Limb (tissue), 2 donors: ENCODE measurements around the gene MTUS2.

ENCODE experiments used
- DNase-seq, 2 donors: peaks; one replicate each; pipeline ENCODE4 v3.0.0-alpha.2; 2016; ENCODE audit errors: extremely low spot score in 2 of 2

MTUS2 gene

DNA sequence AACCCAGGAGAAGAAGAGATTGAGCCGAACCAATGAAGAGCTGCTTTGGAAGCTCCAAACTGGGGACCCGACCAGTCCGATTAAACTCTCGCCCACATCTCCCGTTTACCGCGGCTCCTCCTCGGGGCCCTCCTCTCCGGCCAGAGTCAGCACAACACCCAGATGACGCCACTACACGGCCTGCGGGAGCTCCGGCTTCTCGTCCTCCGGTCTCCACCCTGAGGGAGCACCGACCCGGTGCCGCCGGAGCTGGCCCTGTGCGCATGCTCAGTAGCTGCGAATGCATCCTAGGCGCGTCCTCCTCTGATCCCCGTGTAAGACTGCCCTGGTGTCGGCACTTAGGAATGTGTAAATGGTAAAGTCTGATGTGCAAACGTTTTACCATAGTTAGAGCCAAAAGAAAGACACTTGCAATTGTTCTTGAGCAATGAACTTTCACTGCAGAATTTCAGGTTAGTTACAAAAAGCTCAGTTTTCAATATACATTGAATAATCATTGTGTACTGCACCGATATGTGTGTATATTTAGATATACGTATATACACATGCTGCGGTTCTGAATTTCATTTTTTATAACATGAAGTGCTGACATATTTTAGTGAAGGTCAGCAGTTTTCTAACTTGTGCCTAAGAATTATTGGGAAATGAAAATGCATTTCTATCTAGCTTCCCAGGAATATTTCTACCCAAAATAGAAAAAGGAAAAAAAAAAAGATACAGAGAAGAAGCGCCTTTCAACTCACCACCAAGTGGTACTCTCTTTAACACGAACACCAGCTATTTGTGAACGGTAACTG lies 683.1 kb downstream of the MTUS2 start:
- DNase-seq: no peak

DNA sequence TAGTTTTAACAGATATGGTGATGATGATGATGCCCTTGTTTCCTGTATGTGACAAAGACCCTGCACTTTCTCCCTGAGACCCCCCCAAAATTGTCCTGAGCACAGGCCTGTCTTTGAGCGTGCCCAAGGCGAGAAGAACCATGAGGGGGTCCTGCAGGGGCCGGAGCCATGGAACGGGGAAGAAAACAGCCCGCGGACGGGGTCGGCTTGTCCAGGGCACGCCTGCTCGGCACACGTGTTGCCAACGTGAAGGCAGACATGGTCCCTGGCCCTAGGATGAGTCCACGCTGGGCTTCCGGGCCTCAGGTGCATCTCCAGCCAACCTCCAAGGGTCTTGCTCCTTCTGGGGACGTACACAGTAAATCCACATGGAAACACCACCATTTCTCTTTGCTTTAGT lies 684.6 kb downstream of the MTUS2 start:
- DNase-seq: no peak

DNA sequence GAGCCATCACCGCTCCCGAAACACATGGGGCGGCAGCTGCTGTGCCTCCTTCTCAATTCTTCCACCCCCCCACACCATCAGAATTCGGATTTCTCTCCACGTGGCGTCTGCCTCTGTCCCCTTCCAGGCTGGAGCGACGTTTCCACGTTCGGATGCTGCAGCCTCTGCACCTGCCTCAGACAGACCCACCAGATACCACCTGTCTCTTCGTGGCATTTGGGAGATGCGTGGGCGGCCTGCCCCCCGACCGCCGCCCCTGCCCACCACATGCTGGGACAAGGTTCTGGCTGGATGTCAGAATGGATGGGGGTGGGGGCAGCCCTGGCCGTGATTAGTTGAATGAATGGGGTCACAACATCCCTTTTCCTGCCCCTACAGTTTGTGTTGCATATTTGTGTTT lies 685.4 kb downstream of the MTUS2 start:
- no peak for DNase-seq

DNA sequence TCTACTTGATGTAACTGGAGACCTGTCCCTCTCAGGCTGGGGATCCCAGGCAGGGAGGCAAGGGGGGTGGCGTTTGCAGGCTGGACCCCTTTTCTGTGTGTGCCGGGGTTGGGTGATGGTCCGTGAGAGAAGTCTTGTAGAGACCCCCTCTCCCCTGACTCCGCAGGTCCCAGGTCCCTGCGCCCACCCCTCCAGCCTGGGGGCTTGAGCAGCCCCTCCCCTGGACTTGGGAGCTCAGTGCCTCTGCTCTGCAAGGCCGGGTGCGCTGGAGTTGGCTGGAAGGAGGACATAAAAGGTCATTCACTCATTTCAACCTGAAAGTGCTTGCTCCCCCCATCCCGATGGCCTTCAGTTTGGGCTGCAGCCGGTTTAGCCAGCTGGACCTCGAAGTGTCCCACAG lies 685.8 kb downstream of the MTUS2 start:
- no peak for DNase-seq

DNA sequence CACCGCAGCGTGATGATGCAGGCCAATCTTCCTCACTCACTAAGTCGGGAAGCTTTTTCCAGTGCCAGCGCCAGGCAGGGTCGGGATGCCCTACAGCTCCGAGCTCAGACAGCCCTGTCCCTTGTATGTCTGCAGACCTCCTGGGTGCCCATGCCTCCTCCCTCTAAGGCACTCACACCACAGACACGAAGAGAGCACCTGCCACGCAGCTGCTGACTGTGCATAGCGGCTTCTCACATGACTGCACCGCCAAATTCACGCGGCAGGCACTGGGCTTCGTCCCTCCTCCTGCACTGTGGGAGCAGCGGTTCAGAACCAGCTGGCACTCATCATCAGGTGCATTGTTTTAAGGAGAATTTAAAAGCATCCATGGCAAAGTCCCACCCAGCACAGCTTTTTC lies 687.2 kb downstream of the MTUS2 start:
- peak; percentile 51 to 66 for DNase-seq

DNA sequence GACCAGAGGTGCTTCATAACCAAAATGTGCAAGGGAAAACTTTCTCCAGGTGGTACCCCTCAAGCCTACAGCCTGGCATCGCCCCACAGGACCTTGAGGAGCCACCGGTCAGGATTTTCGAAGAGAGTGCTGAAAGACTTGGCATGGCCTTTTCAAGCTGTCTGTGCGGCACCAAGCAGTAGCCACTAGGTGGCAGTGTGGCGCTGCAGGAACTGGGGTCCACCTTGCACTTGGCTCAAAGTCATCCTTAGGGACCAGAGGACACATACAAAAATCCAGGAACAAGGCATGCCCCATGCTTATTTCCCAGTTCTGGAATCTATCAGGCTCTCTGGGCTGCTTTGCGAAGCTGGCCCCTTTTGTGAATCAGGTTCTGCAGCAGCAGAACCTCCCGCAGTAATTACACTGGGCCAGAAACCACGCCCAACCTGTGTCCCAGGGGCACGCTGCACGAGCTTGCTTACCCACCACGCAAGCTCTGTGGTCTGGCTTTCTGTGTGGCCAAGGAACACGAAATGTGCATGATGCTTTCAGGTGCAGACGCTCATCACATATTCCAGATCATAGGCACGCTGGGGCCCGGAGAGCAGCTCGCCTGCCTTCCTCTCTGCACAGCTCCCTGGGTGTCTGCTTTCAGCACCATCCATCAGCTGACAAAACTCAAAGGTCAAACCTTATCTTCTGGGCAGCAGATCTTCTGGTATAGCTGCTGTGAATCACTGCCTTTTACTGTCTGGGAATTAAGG lies 688.2 kb downstream of the MTUS2 start:
- DNase-seq: peak; percentile 86 to 92

DNA sequence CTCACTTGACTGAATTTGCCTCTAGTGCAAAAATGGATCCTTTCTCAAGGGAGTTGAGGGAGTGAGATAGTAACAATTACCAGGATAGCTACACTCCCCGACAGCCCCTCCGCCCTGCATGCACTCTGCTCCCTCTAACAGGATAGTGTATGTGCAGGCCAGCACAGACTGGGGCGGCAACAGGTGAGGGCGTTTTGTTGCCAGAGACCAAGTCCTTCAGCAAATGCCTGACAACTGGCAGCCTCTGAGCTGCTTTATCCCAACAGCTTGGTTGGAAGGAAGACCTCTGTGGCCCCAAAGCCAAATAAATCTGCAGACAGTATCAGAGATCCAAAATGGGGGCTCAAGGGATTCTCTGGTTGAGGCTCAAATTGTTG lies 688.7 kb downstream of the MTUS2 start:
- DNase-seq: no peak

DNA sequence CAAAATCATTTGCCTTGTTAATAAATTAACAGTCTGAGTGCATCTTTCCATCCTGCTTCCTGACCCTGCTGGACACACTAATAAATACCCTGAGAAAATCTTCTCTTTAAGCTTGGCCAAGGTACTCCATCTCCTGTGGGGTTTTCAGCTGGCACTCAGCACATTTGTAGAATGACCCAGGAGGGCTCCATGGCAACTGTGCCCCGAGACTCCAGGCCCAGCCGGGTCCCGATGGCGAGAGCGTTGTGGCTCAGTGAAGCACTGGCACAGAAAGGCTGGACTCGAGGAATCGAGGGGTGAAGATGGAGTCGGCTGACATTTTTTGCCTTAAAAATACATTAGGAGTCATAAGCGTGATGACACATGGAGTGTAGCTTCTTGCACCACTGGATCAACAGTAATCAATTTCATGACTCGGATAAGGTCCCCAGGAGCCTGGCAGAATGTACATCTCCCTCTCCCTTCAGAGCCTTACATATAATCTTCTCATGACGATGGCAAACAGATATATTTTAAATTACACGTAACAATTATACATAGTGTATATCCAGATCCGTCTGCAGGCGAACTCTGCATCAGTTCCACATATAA lies 690.0 kb downstream of the MTUS2 start:
- DNase-seq: no peak

DNA sequence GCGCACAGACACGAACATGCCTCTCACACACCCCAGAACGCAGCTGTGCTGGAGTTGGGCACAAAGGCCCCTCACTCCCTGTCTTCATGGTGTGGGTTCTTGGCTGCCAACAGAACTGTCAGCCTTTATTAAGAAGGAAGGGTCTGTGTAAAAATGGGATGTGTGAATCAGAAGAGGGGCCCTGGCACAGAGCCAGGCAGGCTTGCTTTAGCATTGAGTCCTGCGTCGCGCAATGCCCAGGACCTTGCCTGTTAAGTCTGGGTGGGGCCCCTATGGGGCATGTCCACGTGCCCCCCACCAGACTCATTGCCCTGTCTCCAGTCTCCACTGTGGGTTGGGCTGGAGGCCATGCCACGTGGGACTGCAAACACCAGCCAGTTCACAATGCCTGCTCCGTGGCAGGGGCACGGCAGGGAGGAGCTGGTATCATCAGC lies 690.5 kb downstream of the MTUS2 start:
- peak in 1 of 2 donors; percentile 65 for DNase-seq

DNA sequence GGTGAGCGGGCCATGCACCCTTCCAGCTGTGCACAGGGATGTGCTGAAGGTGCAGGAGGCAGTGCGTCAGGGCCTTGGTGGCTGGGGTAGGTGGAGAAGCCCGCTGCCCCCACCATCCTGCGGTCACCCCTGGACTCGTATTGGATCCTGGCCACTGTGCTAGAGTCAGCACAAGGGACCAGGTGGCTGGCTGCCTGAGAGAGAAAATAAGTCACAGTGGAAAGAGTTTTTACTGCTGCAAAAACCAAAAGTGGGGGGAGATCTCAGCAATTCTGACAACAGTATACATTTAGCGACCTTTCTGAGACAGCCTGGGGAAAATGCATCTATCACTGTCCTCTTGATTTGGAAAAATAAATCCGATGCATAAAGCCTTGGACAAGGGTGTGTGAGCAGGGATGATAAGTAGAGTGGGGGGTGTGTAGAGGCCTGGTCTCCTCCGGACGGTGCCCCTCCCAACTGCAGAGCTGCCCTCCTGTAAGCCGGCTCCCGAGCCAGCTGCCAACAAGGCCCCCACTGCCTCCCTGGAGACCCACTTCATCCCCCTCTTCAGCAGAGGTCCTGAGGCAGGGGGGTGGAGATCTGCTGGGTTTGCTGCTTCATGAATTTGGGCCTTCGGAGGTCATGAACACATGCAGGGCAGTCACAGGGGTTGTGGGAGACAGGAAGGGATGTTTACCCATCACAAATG lies 691.1 kb downstream of the MTUS2 start:
- DNase-seq: no peak

DNA sequence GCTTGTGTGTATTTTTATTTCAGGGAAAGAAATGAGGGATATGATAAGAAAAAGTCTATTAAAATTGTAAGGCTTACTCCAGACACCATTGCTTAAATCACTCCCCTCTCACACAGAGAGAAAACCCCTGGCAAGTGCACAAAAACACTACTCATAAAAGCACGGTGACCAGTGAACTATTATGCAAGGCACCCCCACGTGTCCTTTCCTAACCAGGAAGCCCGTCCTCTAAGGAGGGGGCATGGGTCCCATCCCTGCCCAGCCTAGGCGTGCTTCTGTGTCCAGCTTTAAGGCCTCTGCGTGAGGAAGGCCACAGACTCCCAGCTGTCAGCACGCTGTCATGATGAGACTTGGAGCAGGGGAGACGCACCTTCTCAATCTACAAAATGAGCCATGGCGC lies 691.8 kb downstream of the MTUS2 start:
- DNase-seq: no peak

DNA sequence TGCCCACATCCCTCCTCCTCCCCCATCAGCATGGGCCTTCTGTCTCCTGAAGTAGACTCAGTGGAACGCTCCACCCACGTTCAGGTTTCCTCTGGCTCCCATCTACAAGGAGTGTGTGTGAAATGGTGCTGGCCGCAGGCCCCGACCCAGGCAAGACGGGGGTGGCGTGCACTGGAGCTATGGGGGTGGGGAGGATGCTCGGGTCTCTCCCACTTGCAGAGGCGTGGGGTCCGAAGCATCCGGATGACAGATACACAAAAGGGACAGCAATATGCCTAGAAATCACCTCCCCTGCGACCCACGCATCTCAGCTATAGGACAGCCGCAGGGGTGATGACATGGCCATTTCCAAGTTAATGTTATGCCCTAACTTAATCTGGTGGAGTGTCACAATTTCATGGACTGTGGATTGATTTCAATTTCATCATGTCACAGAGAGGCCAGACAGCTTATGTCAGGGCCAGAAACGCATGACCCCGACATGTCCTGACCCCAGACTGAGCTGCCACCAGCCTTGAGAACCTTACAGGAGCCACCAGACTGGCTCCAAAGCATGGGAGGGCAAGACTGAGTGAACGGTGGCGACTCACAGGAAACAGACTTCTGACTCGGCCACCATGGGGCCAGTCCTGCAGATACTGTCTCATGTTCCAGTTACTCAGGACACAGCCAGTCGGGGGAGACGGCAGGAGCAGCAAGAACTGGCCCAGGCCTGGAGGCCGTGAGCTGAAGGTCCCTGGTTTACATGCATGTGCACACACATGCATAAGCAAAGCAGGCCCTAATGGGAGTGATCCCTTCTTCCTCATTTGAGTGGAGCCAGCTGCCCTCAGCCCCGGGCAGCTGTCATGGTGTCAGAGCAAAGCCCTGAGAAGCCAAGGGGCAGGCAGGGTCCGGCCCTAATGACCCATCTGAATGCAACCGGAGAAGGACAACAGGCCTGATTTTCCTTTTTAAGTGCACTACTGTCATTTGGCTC lies 693.2 kb downstream of the MTUS2 start:
- no peak for DNase-seq

DNA sequence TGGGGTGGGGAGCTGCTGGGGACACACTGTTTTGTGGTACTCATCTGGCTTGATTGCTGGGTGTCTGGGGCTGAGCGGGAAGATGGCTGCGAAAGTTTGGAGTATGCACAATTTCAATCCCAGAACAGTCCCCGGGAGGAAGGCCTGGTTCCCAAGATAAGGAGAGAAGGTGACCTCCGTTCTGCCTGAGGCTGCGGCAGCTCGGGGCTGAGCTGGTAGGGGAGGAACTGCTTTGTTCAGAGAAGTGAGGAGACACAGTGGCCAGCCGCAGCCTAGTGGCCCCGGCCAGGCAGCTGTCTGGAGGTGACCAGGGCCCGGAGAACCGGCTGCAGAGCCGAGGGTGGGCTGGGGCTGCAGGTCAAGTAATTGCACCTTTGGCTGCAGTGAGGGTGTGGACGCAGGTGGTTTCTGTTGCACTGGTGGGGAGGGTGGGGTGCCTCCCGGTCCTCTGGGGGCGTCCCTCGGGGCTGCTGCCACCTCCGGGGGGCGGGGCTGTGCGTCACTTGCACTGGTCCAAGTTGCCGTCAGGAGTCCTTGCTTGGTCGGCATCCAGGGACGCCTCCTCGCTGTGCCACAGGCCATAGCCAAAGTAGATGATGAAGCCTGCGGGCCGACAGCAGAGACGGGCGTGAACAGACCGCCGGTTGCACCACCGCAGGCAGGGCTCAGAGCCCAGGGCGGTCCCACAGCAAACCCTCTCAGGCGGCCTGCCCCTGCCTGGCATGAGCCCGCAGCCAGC lies 694.0 kb downstream of the MTUS2 start:
- no peak for DNase-seq

DNA sequence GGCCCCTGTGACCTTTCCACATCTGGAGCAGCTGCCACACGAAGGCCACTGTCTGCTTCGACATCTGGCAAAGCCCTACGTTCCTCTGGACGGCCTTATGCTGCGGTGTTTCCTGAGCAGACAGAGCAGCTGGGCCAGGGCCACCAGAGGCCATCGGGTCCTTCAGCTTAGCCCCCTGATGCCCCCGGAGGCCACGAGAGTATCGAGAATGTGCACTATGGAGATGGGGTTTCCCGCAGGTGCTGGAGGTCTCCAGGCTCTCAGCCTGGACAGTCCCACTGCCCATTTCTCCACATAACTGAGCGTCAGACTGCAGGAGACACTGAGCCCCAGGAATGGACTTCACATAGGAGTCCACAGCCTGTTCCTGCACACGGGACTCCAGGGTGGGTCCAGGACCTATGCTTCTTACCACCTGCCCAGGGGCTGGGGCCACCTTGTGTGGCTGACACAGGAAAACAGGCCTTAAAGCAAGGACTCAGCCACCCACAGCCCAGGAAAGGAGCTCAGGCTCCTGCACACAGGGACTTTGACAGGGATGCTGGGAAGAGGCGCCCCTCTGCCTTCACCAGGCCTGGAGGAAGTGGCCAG lies 694.7 kb downstream of the MTUS2 start:
- DNase-seq: no peak

DNA sequence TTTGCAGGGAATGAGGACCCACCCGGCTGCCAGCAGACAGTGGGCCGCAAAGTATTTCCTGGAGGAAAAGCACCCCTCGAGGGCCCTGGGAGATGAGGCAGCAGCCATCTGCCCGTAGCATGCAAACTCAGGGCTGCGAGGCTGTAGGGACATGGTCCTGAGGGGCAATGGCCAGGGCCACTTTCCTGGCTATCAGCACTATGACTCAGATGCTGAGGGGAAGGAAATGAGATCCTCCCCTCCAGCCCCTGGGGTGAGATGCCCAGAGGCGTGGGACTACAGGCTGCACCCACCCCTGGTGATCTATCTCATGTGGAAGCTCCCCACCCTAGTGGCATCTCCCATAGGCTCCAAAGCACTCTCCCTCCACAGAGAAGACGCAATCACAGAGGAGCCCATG lies 695.2 kb downstream of the MTUS2 start:
- DNase-seq: no peak

DNA sequence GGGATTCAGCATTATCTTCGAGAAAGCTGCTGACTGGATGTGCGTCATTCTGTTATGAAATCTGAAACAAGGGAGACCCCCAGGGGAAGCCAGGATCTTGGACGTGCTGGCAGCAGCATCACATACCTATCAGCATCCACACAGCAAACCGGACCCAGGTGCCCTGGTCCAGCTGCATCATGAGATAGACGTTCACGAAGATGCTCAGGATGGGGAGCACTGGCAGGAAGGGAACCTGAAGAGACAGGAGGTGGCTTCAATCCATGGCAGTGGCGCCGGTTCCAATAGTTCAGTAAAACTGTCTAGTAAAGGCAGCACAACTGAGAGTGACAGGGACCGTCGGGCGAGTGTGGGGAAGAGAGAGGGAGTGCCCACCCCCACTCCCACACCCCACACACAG lies 695.9 kb downstream of the MTUS2 start:
- no peak for DNase-seq

DNA sequence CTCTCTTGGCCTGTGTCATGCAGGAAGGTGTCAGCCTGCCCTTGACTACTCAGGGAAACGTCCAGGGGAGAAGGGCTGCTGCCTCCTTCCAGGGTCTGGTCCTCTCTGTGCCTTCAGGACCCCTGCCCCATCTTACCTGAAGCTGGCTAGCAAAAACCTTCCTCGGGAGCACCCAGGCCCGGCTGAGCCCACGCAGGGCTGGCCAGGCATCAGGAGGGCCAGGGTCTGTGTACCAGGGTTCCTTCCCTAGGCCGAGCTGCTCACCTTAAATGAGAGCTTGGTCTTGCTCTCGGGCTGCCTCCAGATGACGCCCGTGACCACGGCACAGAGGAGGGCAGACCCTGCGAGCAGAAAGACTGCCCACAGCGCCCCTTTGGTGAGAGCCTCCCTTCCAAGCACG lies 696.7 kb downstream of the MTUS2 start:
- DNase-seq: no peak

DNA sequence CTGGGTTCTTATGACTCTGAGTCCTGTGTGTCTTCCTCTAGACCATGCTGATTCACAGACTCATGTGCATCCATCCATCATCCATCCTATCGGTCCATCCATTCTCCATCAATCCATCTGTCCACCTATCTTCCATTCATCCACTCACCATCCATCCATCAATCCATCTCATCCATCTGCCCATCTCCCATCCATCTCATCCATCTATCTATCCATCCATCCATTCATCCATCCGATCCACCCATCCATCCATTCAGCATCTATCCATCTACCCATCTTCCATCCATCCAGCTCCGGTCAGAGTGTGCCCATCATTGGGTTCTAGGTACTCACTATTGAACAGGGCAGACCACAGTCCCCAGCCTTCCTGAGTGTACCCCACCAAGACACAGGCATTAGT lies 699.8 kb downstream of the MTUS2 start:
- DNase-seq: no peak

DNA sequence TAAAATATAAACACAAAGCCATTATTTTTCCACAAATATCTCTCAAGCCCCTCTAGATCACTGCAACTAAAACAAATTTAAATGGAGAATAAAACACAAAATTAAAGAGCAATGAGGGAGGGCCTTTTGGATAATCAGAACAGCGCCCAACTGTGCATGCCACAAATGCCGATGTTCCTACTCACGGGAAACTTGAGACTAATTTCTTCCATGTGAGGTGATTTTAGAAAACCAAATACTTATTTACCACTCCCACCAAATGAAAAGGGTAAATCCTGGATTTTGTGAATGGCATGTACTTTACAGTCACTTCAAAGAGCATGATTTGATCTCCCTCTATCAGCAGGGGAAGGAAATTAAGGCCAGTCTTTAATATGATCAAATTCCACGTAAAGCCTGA lies 700.5 kb downstream of the MTUS2 start:
- DNase-seq: no peak

DNA sequence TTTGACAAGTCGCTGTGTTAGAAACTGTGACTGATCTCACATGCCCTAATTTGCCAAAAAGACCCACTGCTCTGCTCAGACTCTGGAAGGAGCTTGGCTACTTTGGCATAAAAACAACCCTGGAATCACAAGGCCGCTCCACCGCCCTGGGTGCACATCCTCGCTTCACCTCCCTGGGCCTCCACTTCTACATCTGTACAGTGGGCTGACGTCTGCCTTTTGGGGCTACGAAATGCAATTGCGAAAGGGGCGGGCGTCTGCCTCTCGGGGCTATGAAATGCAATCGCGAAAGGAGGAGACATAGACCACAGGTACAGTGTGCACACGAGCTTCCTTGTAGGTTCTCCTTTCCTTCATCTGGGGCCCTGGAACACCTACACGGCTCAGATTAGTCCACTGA lies 701.2 kb downstream of the MTUS2 start:
- DNase-seq: no peak
